Activated CD4-positive, alpha-beta memory T cell treated with anti-CD3 and anti-CD28 coated beads for 36 hours (primary cell): Measurements from ENCODE around the gene GABRG3. TPM values are rescaled to one million over a fixed set of nuclear protein-coding genes. Genes with fewer than 3 reads are reported as not detected.

Source experiments
- CTCF ChIA-PET: fragments of 350-600 bp; sonication (Branson Sonifier 250); formaldehyde crosslinking; loops from one replicate; lab custom pipeline; 2021; ENCODE audit warnings: antibody characterized with exemption, inconsistent platforms; lab: Charles Lee
- POLR2A ChIA-PET: fragments of 350-600 bp; sonication (Branson Sonifier 250); formaldehyde crosslinking; loops from one replicate; lab custom pipeline; 2021; ENCODE audit warnings: antibody characterized with exemption; lab: Charles Lee
- DNase-seq: peaks from one replicate; pipeline ENCODE4 v3.0.0-alpha.2; 2020
- H3K27ac Mint-ChIP-seq: one replicate; pipeline ENCODE4 v1.8.0; 2021; ENCODE audit warnings: mixed read lengths
- H3K27me3 Mint-ChIP-seq: one replicate; pipeline ENCODE4 v1.8.0; 2021; ENCODE audit warnings: mixed read lengths
- H3K36me3 Mint-ChIP-seq: one replicate; pipeline ENCODE4 v1.8.0; 2021; ENCODE audit warnings: mixed read lengths
- H3K4me1 Mint-ChIP-seq: one replicate; pipeline ENCODE4 v1.8.0; 2021; ENCODE audit warnings: low read depth, mixed read lengths
- H3K4me3 Mint-ChIP-seq: one replicate; pipeline ENCODE4 v1.8.0; 2021; ENCODE audit warnings: mild to moderate bottlenecking, mixed read lengths
- H3K9me3 Mint-ChIP-seq: one replicate; pipeline ENCODE4 v1.8.0; 2021; ENCODE audit warnings: mixed read lengths
- intact Hi-C: fragments of 100-400 bp; cut with micrococcal nuclease; formaldehyde crosslinking; loops from one replicate; pipeline ENCODE4 v1.15.1; 2023
- total RNA-seq, 2 experiments: library from RNA; stranded (reverse); gene quantifications; one replicate each; pipeline ENCODE4 v1.2.3, GENCODE V29; 2021

The GABRG3 gene
- total RNA-seq, 2 experiments from 2014 or later, result not detected

DNA sequence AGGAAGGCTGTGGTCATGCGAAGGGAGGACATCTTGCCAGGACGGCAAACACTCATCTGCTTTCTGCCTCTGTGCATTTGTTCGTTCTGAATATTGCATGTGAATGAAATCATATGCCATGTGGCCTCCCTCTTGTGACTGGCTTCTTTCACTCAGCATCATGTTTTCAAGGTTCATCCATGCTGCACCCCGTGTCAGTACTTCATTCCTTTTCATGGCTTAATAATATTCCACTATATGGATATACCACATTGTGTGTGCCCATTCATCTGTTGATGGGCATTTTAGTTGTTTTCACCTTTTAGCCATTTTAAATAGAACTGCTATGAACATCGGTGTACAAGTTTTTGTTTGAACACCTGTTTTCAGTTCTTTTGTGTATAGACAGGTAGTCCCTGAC lies 118.7 kb downstream of the GABRG3 start:
- intact Hi-C loops, result no loop called here

DNA sequence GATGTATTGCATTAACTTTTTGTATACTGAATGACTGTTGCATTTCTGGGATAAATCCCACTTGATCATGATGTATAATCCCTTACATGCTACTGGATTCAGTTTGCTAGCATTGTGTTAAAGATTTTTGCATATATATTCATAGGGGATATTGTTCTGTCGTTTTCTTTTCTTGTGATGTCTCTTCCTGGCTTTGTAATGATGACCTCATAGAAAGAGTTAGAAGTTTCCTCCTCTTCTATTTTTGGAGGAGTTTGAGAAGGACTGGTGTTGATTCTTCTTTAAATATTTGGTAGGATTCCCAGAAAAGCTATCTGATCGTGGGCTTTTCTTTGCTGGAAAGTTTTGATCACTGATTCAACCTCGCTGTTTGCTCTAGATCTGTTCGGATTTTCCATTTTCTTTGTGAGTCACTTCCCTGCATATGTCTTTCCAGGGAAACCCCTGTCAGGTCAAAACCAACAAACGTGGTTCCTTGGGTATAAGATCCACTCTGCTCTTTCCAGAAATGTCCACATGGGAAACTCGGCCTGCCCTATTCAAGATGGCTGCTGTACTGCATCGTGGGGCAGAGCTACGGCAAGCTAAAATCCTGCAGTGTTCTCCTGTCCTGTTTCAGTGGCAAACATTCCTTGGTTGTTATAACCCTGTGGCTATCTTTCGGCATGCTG lies 120.4 kb downstream of the GABRG3 start:
- intact Hi-C loops, result no loop called here
- peaks cover 30% of the 10 kb centered on the region for H3K9me3 Mint-ChIP-seq

More for the DNA sequence above, 118.7 kb downstream of the GABRG3 start:
- Mint-ChIP-seq H3K36me3 (no peaks in the 10 kb centered on the region), H3K4me1 (no peaks in the 10 kb centered on the region), H3K27me3 (no peaks in the 10 kb centered on the region), H3K27ac (no peak overlapping the region), H3K9me3 (peaks cover 30% of the 10 kb centered on the region), H3K4me3 (no peak overlapping the region)
- CTCF ChIA-PET, result no interaction called here
- POLR2A ChIA-PET, result no interaction called here
- no peak for DNase-seq

DNA sequence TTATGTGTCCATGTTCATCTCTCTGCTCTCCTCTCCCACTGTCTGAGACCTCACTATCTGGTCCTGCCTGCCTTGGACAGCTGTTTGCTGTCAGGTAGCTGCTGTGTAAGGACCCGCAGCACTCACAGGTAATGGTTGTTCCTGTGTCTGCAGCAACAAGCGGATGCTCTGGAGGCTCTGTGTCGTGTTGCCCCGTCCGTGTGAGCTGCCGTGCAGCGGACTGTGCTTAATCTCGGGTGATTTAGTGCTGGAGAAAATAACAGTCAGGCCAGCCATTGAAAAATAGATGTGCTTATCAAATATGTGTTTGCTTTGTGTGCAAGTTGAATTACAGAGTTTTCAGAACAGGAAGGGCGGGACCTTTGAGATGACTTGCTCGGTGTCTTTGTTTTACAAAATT lies 121.4 kb downstream of the GABRG3 start:
- Mint-ChIP-seq H3K27ac (no peak overlapping the region), H3K4me3 (no peak overlapping the region), H3K9me3 (peaks cover 30% of the 10 kb centered on the region), H3K36me3 (no peaks in the 10 kb centered on the region), H3K4me1 (no peaks in the 10 kb centered on the region), H3K27me3 (no peaks in the 10 kb centered on the region)
- intact Hi-C loops, result no loop called here
- DNase-seq, result no peak
- ChIA-PET CTCF (no interaction called here), POLR2A (no interaction called here)

More for the DNA sequence above, 120.4 kb downstream of the GABRG3 start:
- Mint-ChIP-seq H3K36me3 (no peaks in the 10 kb centered on the region), H3K4me1 (no peaks in the 10 kb centered on the region), H3K27ac (no peak overlapping the region), H3K27me3 (no peaks in the 10 kb centered on the region), H3K4me3 (no peak overlapping the region)
- POLR2A ChIA-PET, result no interaction called here
- DNase-seq, result no peak
- CTCF ChIA-PET, result no interaction called here

DNA sequence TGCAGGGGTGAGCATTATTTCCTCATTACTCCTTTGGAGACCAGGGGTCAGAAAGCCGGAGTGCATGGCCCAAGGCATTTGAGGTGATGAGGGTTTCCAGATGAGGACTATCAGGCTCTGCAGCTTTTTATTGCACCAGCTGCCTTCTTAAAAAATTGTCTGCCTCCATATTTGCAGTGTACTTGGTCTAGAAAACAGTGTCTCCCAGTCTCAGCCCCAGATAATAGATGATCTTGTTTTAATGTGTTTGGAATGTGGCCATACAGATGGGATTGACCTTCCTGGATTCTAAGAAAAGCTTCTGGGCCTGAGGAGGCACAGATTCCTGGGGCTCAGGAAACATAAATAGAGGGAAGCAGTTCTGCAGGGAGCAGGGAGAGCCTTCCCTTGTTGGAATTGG lies 123.3 kb downstream of the GABRG3 start:
- H3K36me3 Mint-ChIP-seq, result no peaks in the 10 kb centered on the region
- intact Hi-C loops, result no loop called here
- ChIA-PET CTCF (no interaction called here), POLR2A (no interaction called here)
- no peak overlapping the region for H3K27ac Mint-ChIP-seq
- H3K4me1 Mint-ChIP-seq, result no peaks in the 10 kb centered on the region
- H3K4me3 Mint-ChIP-seq, result no peak overlapping the region
- H3K9me3 Mint-ChIP-seq, result peaks cover 24% of the 10 kb centered on the region
- DNase-seq, result no peak
- no peaks in the 10 kb centered on the region for H3K27me3 Mint-ChIP-seq

DNA sequence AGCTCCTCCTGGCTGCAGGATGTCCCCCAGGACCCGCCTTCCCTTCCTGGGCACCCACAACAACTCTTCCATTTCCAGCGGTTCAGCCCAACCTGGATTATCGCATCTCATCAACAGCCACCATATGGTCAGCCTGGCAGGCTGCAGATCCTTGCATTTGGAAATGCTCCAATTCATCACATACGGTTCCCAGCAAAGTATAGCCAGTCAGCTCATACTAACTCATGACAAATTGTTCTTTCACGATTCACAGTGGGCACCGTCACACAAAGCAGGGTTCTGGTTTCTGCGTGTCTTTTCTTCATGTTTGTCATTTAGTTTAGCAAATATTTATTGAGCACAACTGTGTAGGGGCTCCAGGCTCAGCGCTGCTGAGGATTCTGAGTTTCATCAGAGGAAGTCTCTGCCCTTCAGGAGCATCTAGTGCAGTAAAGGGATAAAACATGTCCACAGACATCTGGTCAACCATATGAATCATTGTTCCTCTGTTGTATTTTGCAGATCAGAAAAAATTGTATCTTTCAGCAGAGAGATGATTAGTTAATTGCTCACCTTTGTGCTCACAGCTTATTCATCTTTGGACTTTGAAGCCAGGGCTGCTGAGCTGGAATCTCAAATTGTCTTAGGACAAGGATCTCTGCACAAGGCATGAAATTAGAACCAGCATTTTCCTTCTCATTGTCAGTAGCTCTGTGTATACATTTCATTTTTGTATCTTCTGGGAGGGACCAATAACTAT lies 125.1 kb downstream of the GABRG3 start:
- CTCF ChIA-PET, result no interaction called here
- intact Hi-C loops, result no loop called here

DNA sequence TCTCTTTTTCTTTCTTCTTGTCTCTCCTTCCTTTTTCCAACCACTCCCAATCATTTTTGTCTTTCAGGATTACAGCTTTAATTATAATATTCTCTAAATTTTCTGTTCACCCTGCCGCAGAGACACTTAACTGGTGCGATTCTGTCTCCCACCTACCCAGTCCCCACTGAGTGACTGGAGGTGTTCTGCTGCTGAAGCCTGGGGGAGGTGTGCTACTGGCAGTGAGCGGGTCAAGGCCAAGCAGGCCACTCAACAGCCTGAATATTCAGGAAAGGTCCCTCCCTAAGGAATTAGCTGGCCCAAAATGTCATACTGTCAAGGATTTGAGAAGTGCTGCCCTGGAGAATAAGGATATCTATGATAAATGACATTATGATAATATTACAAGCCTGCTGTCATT lies 126.5 kb downstream of the GABRG3 start:
- DNase-seq, result no peak
- Mint-ChIP-seq H3K27ac (no peak overlapping the region), H3K4me3 (no peak overlapping the region), H3K27me3 (no peaks in the 10 kb centered on the region), H3K36me3 (no peaks in the 10 kb centered on the region), H3K4me1 (no peaks in the 10 kb centered on the region), H3K9me3 (peaks cover 8% of the 10 kb centered on the region)
- POLR2A ChIA-PET, result no interaction called here
- CTCF ChIA-PET, result no interaction called here
- intact Hi-C loops, result no loop called here

More for the DNA sequence above, 125.1 kb downstream of the GABRG3 start:
- POLR2A ChIA-PET, result no interaction called here
- Mint-ChIP-seq H3K36me3 (no peaks in the 10 kb centered on the region), H3K4me3 (no peak overlapping the region), H3K4me1 (no peaks in the 10 kb centered on the region), H3K27ac (no peak overlapping the region), H3K9me3 (peaks cover 17% of the 10 kb centered on the region), H3K27me3 (no peaks in the 10 kb centered on the region)
- no peak for DNase-seq

DNA sequence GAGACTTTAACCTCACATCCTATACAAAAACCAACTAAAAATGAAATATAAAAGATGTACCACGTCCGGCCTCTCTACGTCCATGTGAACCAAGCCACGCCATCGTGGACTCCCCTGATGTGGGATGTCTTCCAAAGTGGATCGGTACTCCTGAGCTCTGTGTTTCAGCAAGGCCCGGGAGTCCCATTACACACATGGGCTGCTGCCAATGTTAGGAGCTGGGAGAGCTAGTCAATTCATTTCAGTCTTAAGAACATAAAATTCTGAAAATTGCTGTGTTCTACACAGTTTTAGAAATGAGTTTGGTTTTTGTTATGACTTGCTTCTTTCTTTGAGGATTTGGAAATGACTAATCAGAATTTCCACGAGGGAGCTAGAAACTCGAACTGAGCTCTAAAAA lies 131.0 kb downstream of the GABRG3 start:
- Mint-ChIP-seq H3K27ac (no peak overlapping the region), H3K4me1 (no peaks in the 10 kb centered on the region), H3K27me3 (no peaks in the 10 kb centered on the region), H3K36me3 (no peaks in the 10 kb centered on the region), H3K9me3 (peaks cover 11% of the 10 kb centered on the region), H3K4me3 (no peak overlapping the region)
- ChIA-PET POLR2A (no interaction called here), CTCF (no interaction called here)
- intact Hi-C loops, result no loop called here
- no peak for DNase-seq

DNA sequence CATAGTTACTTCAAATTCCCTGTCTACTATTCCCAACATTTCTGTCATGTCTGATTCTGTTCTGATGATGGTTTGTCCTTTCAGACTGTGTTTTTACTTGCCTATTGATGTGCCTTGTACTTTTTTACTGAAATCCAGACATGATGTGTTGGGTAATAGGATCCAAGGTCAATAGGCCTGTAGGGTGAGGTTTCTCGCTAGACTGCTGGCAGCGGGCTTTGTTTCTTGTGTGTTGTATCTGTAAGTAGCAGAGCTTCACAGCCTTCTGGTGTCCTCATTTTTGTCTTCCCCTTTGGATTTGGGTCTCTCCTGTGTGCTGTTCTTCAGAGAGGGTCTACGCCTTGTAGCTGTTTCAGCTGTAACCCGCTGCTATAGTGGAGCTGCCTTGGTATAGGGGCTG lies 140.3 kb downstream of the GABRG3 start:
- Mint-ChIP-seq H3K9me3 (peaks cover 4% of the 10 kb centered on the region), H3K4me3 (no peak overlapping the region), H3K27ac (no peak overlapping the region), H3K36me3 (no peaks in the 10 kb centered on the region), H3K27me3 (no peaks in the 10 kb centered on the region), H3K4me1 (no peaks in the 10 kb centered on the region)
- CTCF ChIA-PET, result no interaction called here
- no peak for DNase-seq
- POLR2A ChIA-PET, result no interaction called here
- intact Hi-C loops, result no loop called here

DNA sequence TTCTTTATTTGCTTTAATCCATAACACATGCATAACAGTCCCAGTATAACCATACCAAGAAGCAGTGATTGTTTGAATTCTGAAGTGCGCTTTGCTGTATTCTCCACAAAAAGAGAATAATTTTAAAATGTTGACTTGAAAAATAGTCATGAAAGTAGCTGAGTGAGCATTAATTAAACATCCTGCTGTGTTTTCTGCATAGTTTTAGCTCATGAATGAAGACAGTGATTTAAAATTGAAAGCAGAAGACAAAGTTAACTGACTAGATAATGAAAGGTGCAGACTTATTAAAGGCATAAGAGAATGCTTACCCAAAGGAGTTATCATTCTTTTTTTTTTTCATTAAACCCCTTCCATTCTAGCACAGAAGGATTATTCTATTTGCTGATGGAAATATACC lies 143.5 kb downstream of the GABRG3 start:
- no peak overlapping the region for H3K27ac Mint-ChIP-seq
- ChIA-PET POLR2A (no interaction called here), CTCF (interaction anchor here (1.2 kb wide), 1 partner anchor 10 kb away, joined by 3 read pairs; no protein-coding TSS in a partner anchor)
- no peak for DNase-seq
- no peaks in the 10 kb centered on the region for H3K36me3 Mint-ChIP-seq
- no peak overlapping the region for H3K4me3 Mint-ChIP-seq
- intact Hi-C loops, result no loop called here
- no peaks in the 10 kb centered on the region for H3K4me1 Mint-ChIP-seq
- H3K27me3 Mint-ChIP-seq, result no peaks in the 10 kb centered on the region
- peaks cover 6% of the 10 kb centered on the region for H3K9me3 Mint-ChIP-seq

DNA sequence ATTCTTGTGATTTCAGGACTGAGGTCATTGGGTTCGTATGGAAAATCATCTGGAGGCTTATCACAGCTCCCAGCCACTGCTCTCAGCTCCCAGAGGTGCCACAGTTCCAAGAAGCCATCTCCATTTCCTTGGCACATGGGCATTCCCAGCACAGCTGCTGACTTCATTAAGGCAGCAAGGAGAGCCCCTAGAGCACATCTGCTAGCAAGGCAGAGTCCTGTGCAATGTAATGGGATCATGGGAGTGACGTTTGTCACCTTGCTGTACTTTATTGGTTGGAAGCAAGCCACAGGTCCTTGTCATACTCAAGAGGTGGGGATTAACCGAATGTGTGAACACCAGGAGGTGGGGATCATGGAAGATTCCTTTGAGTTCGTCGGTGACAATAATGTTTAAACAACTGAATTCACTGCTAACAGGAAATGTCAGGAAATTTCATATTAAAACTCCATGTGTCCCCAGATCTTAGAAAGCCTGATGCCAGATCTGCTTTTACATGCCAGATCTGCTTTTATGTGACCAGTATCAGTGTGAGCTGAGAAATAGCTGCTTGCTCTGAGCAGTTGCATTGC lies 148.8 kb downstream of the GABRG3 start:
- no peak for DNase-seq
- Mint-ChIP-seq H3K27ac (no peak overlapping the region), H3K4me3 (no peak overlapping the region), H3K36me3 (no peaks in the 10 kb centered on the region), H3K27me3 (no peaks in the 10 kb centered on the region), H3K9me3 (peaks cover 12% of the 10 kb centered on the region), H3K4me1 (no peaks in the 10 kb centered on the region)
- intact Hi-C loops, result no loop called here
- ChIA-PET CTCF (no interaction called here), POLR2A (no interaction called here)

DNA sequence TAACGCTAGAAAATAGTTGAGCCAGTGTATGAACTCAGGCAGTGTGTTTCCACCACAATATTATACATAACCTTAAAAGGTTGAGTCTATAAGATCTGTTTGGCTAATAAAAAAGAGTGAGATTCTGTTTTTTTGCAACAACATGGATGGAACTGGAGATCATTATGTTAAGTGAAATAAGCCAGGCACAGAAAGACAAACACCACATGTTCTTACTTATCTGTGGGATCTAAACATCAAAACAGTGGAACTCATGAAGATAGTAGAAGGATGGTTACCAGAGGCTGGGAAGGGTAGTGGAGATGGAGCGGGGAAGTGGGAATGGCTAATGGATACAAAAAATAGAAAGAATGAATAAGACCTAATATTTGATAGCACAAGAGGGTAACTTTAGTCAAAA lies 150.7 kb downstream of the GABRG3 start:
- no peak for DNase-seq
- H3K9me3 Mint-ChIP-seq, result peaks cover 14% of the 10 kb centered on the region
- POLR2A ChIA-PET, result no interaction called here
- H3K36me3 Mint-ChIP-seq, result no peaks in the 10 kb centered on the region
- H3K4me3 Mint-ChIP-seq, result no peak overlapping the region
- H3K27me3 Mint-ChIP-seq, result no peaks in the 10 kb centered on the region
- H3K27ac Mint-ChIP-seq, result no peak overlapping the region
- intact Hi-C loops, result no loop called here
- H3K4me1 Mint-ChIP-seq, result no peaks in the 10 kb centered on the region
- CTCF ChIA-PET, result no interaction called here

DNA sequence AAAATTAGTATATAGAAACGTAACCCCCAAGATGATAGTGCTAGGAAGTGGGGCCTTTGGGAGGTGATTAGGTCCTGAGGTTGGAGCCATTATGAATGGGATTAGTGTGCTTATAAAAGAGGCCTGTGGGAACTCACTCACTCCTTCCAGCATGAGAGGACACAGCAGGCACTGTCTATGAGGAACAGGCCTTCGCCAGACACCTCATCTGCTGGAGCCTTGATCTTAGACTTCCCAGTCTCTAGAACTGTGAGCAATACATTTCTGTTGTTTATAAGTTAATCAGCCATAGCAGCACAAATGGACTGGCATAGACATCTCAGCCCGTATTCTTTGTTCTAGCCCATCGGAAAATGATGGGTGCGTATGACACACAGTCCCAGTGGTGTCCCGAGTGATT lies 152.3 kb downstream of the GABRG3 start:
- Mint-ChIP-seq H3K27ac (no peak overlapping the region), H3K4me1 (no peaks in the 10 kb centered on the region), H3K4me3 (no peak overlapping the region), H3K27me3 (no peaks in the 10 kb centered on the region), H3K9me3 (peaks cover 20% of the 10 kb centered on the region), H3K36me3 (no peaks in the 10 kb centered on the region)
- DNase-seq, result no peak
- ChIA-PET CTCF (no interaction called here), POLR2A (interaction anchor here (0.6 kb wide), 1 partner anchor 107 kb away, joined by 3 read pairs; no protein-coding TSS in a partner anchor)
- intact Hi-C loops, result no loop called here
